ENCODE results near the gene TCF12.
A peak's percentile ranks its signal among the peaks of the same experiment; 100 is the strongest.
"Not testable (repeated sequence)": the region's sequence is repeated elsewhere in the genome, so short reads cannot be mapped to it uniquely, and the experiment has no call there.

Gene TCF12

GRCh38 chr15:56980473-56980872, 62.0 kb downstream of the TCF12 start:
- DNase-seq, result no peak

- DNase-seq, result peak in 3 of 6 experiments; percentile 22 to 47 (median 41)
Measured at GRCh38 chr15:56981160-56981559, 62.7 kb downstream of the TCF12 start.

GRCh38 chr15:56982987-56983386, 64.5 kb downstream of the TCF12 start:
- DNase-seq, result peak in 1 of 6 experiments; percentile 3

DNA sequence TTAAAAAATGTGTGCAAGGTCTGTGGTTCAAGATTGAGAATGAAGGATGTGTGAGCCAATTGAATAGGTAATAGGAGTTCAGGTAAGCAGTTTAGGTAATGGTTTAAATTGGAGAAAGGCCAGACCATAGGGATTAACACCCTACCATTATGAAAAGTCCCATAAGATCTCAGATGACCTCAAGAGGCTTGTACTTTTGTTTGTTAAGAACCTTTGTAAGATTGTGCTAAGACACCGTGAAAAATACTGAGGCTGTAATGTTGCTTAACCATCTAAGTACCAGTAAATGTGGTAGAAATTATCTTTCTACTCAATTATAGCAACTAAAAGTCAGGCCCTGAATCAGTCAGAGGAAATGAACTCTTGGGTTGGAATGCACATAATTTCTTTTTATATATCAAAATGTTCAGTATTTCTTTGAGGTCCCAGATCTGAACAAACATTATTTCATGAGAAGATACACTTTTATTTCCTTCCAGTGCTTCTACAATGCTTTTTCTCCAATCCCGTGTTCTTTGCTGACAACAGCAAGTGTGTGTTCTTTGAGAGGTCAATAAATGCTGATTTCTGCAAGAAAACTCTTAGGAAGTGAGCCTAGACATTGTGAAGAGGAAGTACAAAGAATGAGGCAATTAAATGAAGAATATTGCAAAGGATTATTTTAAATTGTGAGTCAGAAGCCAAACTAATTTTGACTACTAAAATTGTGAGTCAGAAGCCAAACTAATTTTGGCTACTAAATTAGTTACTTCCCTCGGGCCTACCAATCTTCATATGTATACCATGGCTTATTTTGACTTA, 66.4 kb downstream of the TCF12 start:
- DNase-seq, result no peak

- no peak for DNase-seq
Measured at GRCh38 chr15:56985856-56986255, 67.4 kb downstream of the TCF12 start.

GRCh38 chr15:56987286-56987685, 68.8 kb downstream of the TCF12 start:
- no peak for DNase-seq

DNA sequence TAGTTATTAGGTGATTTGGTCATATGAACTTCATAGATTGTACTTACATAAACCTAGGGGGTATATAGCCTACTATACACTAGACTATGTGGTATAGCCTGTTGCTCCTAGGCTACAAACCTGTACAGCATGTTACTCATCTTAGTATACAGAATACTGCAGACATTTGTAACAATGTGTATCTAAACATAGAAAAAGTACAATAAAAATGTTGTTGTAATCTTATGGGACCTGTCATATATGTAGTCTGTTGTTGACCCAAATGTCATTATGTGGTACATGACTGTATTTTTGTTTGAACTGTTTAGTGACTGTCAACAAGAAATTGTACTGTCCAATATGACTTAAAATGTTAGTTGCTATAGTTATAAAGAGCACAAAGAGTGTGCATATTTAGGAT, 69.8 kb downstream of the TCF12 start:
- DNase-seq, result no peak

- DNase-seq, result no peak
Measured at GRCh38 chr15:56989411-56989924, 71.0 kb downstream of the TCF12 start.

DNA sequence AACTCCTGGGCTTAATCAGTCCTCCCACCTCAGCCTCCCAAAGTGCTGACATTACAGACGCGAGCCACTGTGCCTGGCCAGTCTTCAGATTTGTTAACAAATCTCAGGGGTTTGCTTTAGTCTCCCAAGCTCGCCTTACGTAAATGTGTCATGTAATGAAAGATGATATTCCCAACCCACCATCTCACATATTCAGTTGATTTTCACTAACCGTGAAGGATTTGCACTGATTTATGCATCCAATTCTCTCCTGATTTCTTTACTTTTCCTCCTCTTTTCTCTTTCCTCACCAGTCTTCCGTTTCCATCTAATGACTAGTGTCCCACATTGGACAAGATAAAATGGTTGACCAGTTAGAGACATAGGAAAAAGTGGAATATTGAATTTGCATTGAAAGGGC, 72.6 kb downstream of the TCF12 start:
- no peak for DNase-seq

- no peak for DNase-seq
Measured at GRCh38 chr15:56992725-56993124, 74.3 kb downstream of the TCF12 start.

GRCh38 chr15:56994280-56994679, 75.8 kb downstream of the TCF12 start:
- no peak for DNase-seq

DNA sequence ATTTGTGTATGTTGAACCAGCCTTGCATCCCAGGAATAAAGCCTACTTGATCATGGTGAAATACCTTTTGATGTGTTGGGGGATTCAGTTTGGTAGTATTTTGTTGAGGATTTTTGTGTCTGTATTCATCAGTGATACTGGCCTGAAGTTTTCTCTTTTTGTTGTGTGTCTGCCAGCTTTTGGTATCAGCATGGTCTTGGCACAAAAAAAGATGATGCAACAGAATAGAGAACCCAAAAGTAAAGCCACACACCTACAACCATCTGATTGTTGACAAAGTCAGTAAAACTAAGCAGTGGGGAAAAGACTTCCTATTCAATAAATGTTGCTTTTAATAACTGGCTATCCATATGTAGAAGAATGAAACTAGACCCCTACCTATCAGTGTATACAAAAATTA, 77.6 kb downstream of the TCF12 start:
- no peak for DNase-seq

DNA sequence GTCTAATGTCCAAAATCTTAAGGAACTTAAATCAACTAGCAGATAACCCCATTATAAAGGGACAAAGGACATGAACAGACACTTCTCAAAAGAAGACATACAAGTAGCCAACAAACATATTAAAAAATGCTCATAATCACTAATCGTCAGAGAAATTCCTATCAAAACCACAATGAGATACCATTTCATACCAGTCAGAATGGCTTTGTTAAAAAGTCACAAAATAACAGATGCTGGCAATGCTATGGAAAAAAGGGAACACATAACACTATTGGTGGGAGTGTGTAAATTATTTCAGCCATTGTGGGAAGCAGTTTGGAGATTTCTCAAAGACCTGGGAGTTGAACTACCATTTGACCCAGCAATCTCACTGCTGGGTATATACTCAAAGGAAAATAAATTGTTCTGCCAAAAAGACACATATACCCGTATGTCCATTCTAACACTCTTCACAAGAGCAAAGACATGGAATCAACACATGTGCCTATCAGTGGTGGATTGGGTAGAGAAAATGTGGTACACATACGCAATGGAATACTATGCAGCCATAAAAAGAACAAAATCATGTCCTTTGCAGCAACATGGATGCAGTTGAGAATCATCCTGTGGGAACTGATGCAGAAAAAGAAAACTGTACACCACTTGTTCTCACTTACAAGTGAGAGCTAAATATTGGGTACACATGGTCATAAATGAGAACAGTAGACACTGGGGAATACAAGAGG, 78.5 kb downstream of the TCF12 start:
- no peak for DNase-seq

GRCh38 chr15:57003418-57003817, 85.0 kb downstream of the TCF12 start:
- no peak for DNase-seq

DNA sequence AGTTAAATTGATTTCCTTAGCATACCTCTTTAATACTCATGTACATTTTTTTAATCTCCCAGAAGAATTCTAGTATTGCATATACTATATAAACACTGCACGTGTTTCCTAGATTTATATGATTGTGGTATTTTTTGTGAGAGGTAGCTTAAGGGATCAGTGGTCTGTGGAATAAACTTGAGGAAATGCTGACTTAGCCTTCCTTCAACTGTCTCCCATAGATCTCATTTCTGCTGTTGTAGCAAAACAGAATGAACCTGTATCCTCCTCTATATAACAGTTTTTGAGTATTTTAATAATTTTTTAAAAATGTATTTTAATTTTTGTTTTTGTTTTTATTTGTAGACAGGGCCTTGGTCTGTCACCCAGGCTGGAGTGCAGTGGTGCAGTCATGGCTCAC, 86.8 kb downstream of the TCF12 start:
- no peak for DNase-seq

GRCh38 chr15:57007797-57008196, 89.4 kb downstream of the TCF12 start:
- DNase-seq, result not testable (repeated sequence)

DNA sequence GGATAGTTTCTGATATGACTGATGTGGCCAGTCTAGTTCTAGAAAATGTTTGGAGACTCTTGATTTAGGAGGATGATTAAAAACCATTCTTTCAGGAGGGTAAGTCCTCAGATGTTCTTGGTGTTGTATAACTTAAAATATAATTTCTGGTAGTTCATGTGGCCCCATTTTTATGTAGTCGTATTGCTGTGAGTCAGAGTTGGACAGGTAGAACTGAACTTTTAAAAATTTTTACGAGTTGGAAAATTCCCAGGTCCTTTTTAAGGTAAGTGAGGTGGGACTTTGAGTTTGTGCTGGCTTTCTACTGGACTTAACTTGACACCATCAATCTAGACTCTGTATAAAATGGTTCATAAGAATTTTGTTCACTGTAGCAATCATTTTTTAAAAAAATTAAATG, 92.3 kb downstream of the TCF12 start:
- no peak for DNase-seq

DNA sequence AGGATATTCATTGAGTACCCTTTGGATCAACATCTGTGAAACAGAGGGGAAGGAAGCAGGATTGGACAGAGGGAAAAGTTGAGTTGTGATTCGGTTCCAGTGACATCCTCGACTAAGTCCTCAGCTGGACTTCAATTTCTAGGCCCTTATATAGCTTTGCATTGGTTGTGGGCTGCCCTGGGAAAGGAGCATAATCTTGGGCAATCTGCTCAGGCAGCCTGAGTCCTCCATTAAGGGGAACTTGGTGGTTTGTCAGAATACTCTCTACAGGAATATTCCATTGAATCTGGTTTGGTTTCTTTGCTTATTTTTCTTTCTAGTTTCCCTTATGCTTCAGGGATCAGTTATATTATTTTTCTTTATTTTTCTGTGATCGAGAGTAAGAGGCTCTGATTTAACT, 94.1 kb downstream of the TCF12 start:
- no peak for DNase-seq

- not testable (repeated sequence) for DNase-seq
Measured at GRCh38 chr15:57014896-57015295, 96.5 kb downstream of the TCF12 start.

GRCh38 chr15:57015360-57015759, 96.9 kb downstream of the TCF12 start:
- no peak for DNase-seq

GRCh38 chr15:57015897-57016296, 97.5 kb downstream of the TCF12 start:
- no peak for DNase-seq

GRCh38 chr15:57017024-57017423, 98.6 kb downstream of the TCF12 start:
- DNase-seq, result no peak

GRCh38 chr15:57018151-57018550, 99.7 kb downstream of the TCF12 start:
- DNase-seq, result no peak

DNA sequence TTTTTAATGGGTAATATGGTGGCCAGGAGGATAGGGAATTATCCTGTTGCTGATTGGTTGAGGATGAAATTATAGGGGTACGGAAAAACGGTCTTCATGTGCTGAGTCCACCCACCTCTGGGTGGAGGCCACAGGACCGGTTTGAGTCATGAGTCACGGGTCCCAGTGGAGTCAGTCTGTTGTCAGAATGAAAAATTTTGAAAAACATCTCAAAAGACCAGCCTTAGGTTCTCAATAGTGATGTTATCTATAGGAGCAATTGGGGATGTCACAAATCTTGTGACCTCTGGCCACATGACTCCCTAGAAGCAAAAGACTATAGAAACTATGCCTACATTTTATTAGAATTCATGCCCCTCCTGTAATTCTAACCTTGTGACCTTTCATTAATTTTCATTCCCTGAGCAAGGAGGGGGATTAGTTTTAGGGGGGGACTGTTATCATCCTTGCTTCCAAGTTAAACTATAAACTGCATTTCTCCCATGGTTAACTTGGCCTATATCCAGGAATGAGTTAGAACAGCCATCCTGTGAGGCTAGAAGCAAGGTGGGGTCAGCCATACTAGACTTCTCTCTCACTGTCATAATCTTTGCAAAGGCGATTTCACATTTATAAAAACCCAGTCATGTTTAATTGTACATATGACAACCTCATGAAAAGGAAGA, 101.2 kb downstream of the TCF12 start:
- DNase-seq, result no peak

Measured in stimulated activated naive CD4-positive, alpha-beta T cell (primary cell).